ENCODE results near the gene MDFI.

GRCh38 chr6:41651246-41651961, 13.1 kb downstream of the MDFI start:
- TF ChIP-seq EZH2 (IDR thresholded peaks at IDR 0.05; ENCODE audit: low read length, unreplicated experiment), result no peak
- TF ChIP-seq, protein P1, sequence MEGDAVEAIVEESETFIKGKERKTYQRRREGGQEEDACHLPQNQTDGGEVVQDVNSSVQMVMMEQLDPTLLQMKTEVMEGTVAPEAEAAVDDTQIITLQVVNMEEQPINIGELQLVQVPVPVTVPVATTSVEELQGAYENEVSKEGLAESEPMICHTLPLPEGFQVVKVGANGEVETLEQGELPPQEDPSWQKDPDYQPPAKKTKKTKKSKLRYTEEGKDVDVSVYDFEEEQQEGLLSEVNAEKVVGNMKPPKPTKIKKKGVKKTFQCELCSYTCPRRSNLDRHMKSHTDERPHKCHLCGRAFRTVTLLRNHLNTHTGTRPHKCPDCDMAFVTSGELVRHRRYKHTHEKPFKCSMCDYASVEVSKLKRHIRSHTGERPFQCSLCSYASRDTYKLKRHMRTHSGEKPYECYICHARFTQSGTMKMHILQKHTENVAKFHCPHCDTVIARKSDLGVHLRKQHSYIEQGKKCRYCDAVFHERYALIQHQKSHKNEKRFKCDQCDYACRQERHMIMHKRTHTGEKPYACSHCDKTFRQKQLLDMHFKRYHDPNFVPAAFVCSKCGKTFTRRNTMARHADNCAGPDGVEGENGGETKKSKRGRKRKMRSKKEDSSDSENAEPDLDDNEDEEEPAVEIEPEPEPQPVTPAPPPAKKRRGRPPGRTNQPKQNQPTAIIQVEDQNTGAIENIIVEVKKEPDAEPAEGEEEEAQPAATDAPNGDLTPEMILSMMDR (conservative IDR thresholded peaks at IDR 0.05; ENCODE audit: low read depth, low read length), result no peak
- TF ChIP-seq EZH2phosphoT487 (IDR thresholded peaks at IDR 0.05; ENCODE audit: borderline replicate concordance, low read length), result no peak

All from PC-3 (cell line).